GM12878 (cell line): Measurements from ENCODE around the gene MEF2C. TPM values are rescaled to one million over a fixed set of nuclear protein-coding genes. Genes with fewer than 3 reads are reported as not detected.
A peak's percentile ranks its signal among the peaks of the same experiment; 100 is the strongest.

Source experiments
- ATAC-seq: fragments of 200-7000 bp; cut with Tn5 transposase; 3 replicates; pipeline ENCODE4 v1.9.1; 2020; ENCODE audit warnings: mild to moderate bottlenecking, moderate library complexity
- BruUV-seq: library from RNA; stranded (reverse); fragments of 400-500 nt; replicated peaks from 2 replicates; lab custom pipeline; 2021; lab: Mats Ljungman, UMichigan
- CTCF ChIA-PET: fragments of 300-600 bp; sonication (Branson Sonifier 250); formaldehyde crosslinking; extraction: SDS; loops from one replicate; lab custom pipeline; 2021; ENCODE audit warnings: inconsistent platforms; lab: Yijun Ruan, JAX
- POLR2A ChIA-PET: fragments of 350-600 bp; formaldehyde crosslinking; extraction: SDS; loops from one replicate; lab custom pipeline; 2021; ENCODE audit warnings: inconsistent platforms; lab: Charles Lee
- RAD21 ChIA-PET: fragments of 300-600 bp; sonication (Branson Sonifier 250); formaldehyde crosslinking; loops from one replicate; lab custom pipeline; 2023; ENCODE audit warnings: antibody characterized with exemption; ENCODE audit not compliant: unreplicated experiment; lab: Charles Lee
- SMC1A ChIA-PET: fragments of 300-600 bp; sonication (Branson Sonifier 250); formaldehyde crosslinking; loops from one replicate; lab custom pipeline; 2023; ENCODE audit not compliant: unreplicated experiment, uncharacterized antibody; lab: Charles Lee
- DNase-seq: peaks from one replicate; pipeline ENCODE4 v3.0.0-alpha.2; 2011; ENCODE audit warnings: low read depth, low spot score
- FAIRE-seq: peaks from 3 replicates; lab custom pipeline; 2011; peaks lifted over from hg19 to GRCh38; lab: Jason Lieb, UNC
- H2AFZ ChIP-seq: 2 replicates; pipeline ENCODE4 v1.6.0; 2011; ENCODE audit warnings: low read depth, low read length, control low read depth; ENCODE audit not compliant: control insufficient read depth
- H3K27ac ChIP-seq: 2 replicates; pipeline ENCODE4 v1.5.1; 2011; ENCODE audit warnings: control low read depth; ENCODE audit not compliant: control insufficient read depth, insufficient read depth
- H3K27me3 ChIP-seq, 2 experiments: replicated peaks in 1 of 2; 2 replicates each; pipeline versions ENCODE4 v1.6.0 to v1.6.1; 2011; ENCODE audit warnings: low read length in 1 of 2; ENCODE audit not compliant: control insufficient read depth in 2 of 2, insufficient read depth in 2 of 2
- H3K36me3 ChIP-seq, 2 experiments: 2 replicates each; pipeline ENCODE4 v1.5.1; 2011; ENCODE audit warnings: low read length in 1 of 2; ENCODE audit not compliant: control insufficient read depth in 2 of 2, insufficient read depth in 2 of 2
- H3K4me1 ChIP-seq: 2 replicates; pipeline ENCODE4 v1.6.1; 2011; ENCODE audit warnings: mild to moderate bottlenecking, low read length, moderate library complexity, mixed read lengths; ENCODE audit not compliant: control insufficient read depth, insufficient read depth
- H3K4me2 ChIP-seq: 2 replicates; pipeline ENCODE4 v1.6.0; 2011; ENCODE audit warnings: control low read depth; ENCODE audit not compliant: control insufficient read depth, insufficient read depth
- H3K4me3 ChIP-seq: fragments of 200-600 bp; sonication (generic); 2 replicates; pipeline ENCODE4 v1.5.1; 2016
- H3K79me2 ChIP-seq: 2 replicates; pipeline ENCODE4 v1.6.0; 2011; ENCODE audit warnings: low read length; ENCODE audit not compliant: control insufficient read depth, insufficient read depth
- H3K9ac ChIP-seq: 2 replicates; pipeline ENCODE4 v1.8.0; 2011; ENCODE audit warnings: low read length, control low read depth, mixed read lengths; ENCODE audit not compliant: control insufficient read depth, insufficient read depth
- H3K9me3 ChIP-seq: replicated peaks from 3 replicates; pipeline ENCODE4 v1.5.1; 2011; ENCODE audit warnings: mild to moderate bottlenecking, low read length; ENCODE audit not compliant: control insufficient read depth, insufficient read depth
- H4K20me1 ChIP-seq: 2 replicates; pipeline ENCODE4 v1.6.0; 2011; ENCODE audit not compliant: control insufficient read depth, insufficient read depth
- CUX1 ChIP-seq: IDR thresholded peaks from 2 replicates; pipeline ENCODE4 v1.6.1; 2012; ENCODE audit warnings: improper control_type of control experiment, low read depth, low read length; ENCODE audit not compliant: insufficient replicate concordance
- IRF3 ChIP-seq: fragments of 450-650 bp; IDR thresholded peaks from 2 replicates; pipeline ENCODE4 v1.6.1; 2014; ENCODE audit warnings: mild to moderate bottlenecking
- KLF5 ChIP-seq: fragments of 450-650 bp; IDR thresholded peaks from 2 replicates; pipeline ENCODE4 v1.6.1; 2014; ENCODE audit warnings: mild to moderate bottlenecking; ENCODE audit not compliant: partially characterized antibody
- PML ChIP-seq: IDR thresholded peaks from 2 replicates; pipeline ENCODE4 v1.6.1; 2012; ENCODE audit warnings: low read length, inconsistent platforms
- SIN3A ChIP-seq: IDR thresholded peaks from 2 replicates; pipeline ENCODE4 v1.6.1; 2012; ENCODE audit warnings: low read depth, low read length, improper control_type of control experiment
- SMAD5 ChIP-seq: IDR thresholded peaks from 2 replicates; pipeline ENCODE4 v1.6.1; 2016; ENCODE audit warnings: antibody characterized with exemption, low read depth
- TARDBP ChIP-seq: IDR thresholded peaks from 2 replicates; pipeline ENCODE4 v1.6.1; 2016; ENCODE audit warnings: borderline replicate concordance
- WRNIP1 ChIP-seq: IDR thresholded peaks from 2 replicates; pipeline ENCODE4 v1.6.1; 2011; ENCODE audit warnings: low read depth, low read length, improper control_type of control experiment, borderline replicate concordance
- ZBED1 ChIP-seq: IDR thresholded peaks from 2 replicates; pipeline ENCODE4 v1.6.1; 2016; ENCODE audit warnings: borderline replicate concordance
- WGBS: methylation state at CpG from one replicate; pipeline ENCODE4 v1.1.6; 2016; ENCODE audit warnings: low lambda C conversion rate; ENCODE audit not compliant: insufficient replicate concordance, insufficient coverage; ENCODE audit errors: missing lambda C conversion rate; 5-methylcytosine and 5-hydroxymethylcytosine counted together
- in situ Hi-C: fragments of 300-500 bp; cut with MboI; formaldehyde crosslinking; loops from 9 replicates; pipeline ENCODE4 v1.14.3; 2018; ENCODE audit warnings: mixed read lengths
- intact Hi-C: fragments of 100-400 bp; cut with micrococcal nuclease; formaldehyde crosslinking; loops from one replicate; pipeline ENCODE4 v1.14.2; 2022; ENCODE audit not compliant: unreplicated experiment
- polyA plus RNA-seq, 11 experiments: library from polyadenylated mRNA; depleted of rRNA in 4 of 11; unstranded in 6 of 11; stranded (reverse) in 5 of 11; fragments of >200 nt; fragmentation: Nextera tagmentation in 4 of 11; fragmentation: Illumina TruSeq in 1 of 11; extraction: Ambion mirVana in 4 of 11; extraction: Trizol in 1 of 11; gene quantifications; 1 replicate in 1 of 11; 2 replicates in 10 of 11; pipeline versions ENCODE4 v1.2.1 to v1.2.3, GENCODE V29; 2011 to 2016; ENCODE audit warnings: inconsistent platforms in 2 of 11, missing spikeins in 2 of 11, low read depth in 1 of 11
- total RNA-seq, 4 experiments: library from RNA; depleted of rRNA in 3 of 4; stranded (reverse); fragments of >200 nt in 3 of 4; fragmentation: Illumina TruSeq in 1 of 4; extraction: Trizol in 1 of 4; gene quantifications; 2 replicates each; pipeline versions ENCODE4 v1.2.1 to v1.2.3, GENCODE V29; 2013 to 2021

The MEF2C gene
- total and polyA plus RNA-seq, 10 of the 15 experiments (the other 5 are each of a cell fraction or from before 2014, with no cell fraction given) = 104 to 225 (median 180) TPM

DNA sequence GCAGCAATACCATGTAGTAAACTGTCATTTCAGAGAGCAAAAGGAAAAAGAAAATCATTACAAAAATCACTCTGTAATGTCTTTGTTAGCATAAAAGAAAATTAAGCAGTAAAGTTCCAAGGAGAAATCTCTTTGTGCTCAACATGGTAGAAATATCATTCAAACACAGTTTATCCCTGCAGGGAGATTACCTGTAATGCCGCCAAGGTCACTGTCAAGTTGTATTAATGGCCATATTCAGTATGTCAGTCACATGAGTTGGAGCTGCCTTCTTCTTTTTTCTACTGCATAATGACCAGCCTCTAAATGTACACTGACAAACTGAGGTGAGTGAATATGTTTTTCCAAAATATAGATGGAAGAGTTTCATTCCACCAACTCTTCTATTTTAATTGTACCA lies 36.5 kb downstream of the MEF2C start:
- WGBS = 60% methylated on average over 1 of the region's 1 CpG
- FAIRE-seq (no peak), DNase-seq (no peak), ATAC-seq (no peak)
- TF ChIP-seq IRF3 (no peak), WRNIP1 (no peak), SMAD5 (no peak), ZBED1 (no peak), KLF5 (no peak), CUX1 (no peak), PML (0 out of 2 replicates have a peak, but pooled peaks have one; percentile 1), SIN3A (no peak), TARDBP (no peak)
- Histone ChIP-seq H3K27me3 (no peaks in the 10 kb centered on the region), H3K27ac (no peak overlapping the region), H4K20me1 (no peaks in the 10 kb centered on the region), H3K9ac (no peak overlapping the region), H3K4me3 (no peak overlapping the region), H2AFZ (no peak overlapping the region), H3K4me2 (no peak overlapping the region), H3K9me3 (peaks cover 7% of the 10 kb centered on the region), H3K79me2 (peaks cover 82% of the 10 kb centered on the region), H3K36me3 (peaks cover 0 to 18% of the 10 kb centered on the region in 2 experiments; a peak in 2 of 4 replicates), H3K4me1 (peaks cover 3% of the 10 kb centered on the region; the same call in 1 of the 2 replicates)
- in situ Hi-C loops (no loop called here), intact Hi-C loops (no loop called here)
- ChIA-PET SMC1A (interaction anchor here (1.0 to 1.9 kb wide), 5 partner anchors 10 to 112 kb away, joined by 3 to 12 read pairs (median 4); no protein-coding TSS in a partner anchor), POLR2A (no interaction called here), RAD21 (interaction anchor here (1.2 to 2.8 kb wide), 2 partner anchors 117 to 235 kb away, joined by 3 to 12 read pairs; no protein-coding TSS in a partner anchor), CTCF (interaction anchor here (1.0 to 1.7 kb wide), 3 partner anchors 9 to 78 kb away, joined by 3 to 6 read pairs (median 5); no protein-coding TSS in a partner anchor)
- BruUV-seq = no TSS peak
